ENCODE data around the gene GGA1. TPM values are rescaled to one million over a fixed set of nuclear protein-coding genes. Genes with fewer than 3 reads are reported as not detected.

The GGA1 gene
- total RNA-seq, 2 experiments from 2014 or later: 57.0 to 60.9 TPM

DNA sequence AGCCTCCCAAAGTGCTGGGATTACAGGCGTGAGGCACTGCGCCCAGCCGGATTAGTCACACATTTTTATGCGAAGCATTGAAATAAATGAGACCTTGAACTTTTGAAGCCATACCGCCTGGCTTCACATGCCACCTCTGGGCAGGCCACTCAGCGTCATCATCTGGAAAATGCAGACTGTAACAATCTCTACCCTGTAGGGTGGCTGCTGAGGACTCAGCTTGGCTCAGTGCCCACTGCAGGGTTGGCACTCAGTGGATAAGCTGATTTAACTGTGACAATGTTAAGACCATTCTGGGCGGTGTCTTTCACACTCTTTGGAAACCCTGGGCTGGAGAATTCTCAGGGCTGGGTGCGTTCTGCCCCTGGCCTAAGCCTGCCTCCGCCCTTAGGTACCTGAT, 39.3 kb downstream of the GGA1 start:
- Mint-ChIP-seq H3K4me1 (ENCODE audit: low read depth) (peaks cover 10% of the 10 kb centered on the region), H3K4me3 (no peak overlapping the region), H3K27ac (no peak overlapping the region), H3K27me3 (no peaks in the 10 kb centered on the region), H3K36me3 (ENCODE audit: low read depth) (peaks cover 87% of the 10 kb centered on the region), H3K9me3 (no peaks in the 10 kb centered on the region)
- CTCF ChIA-PET: no interaction called here
- H3K9me3 ChIP-seq (ENCODE audit: control insufficient read depth in 1 of 2, insufficient read depth in 1 of 2, low read length in 2 of 2): no peaks in the 10 kb centered on the region
- no peak for DNase-seq
- intact Hi-C loops (cut with DNase I, micrococcal nuclease): no loop called here
- POLR2A ChIA-PET: interaction anchor here (1.2 kb wide), 1 partner anchor 10 kb away, joined by 3 read pairs; the partner anchor contains the start of gene PDXP
- ATAC-seq (ENCODE audit: poor library complexity): no peak
- no peaks in the 10 kb centered on the region for H3K27me3 ChIP-seq (ENCODE audit: control insufficient read depth in 1 of 2, insufficient read depth in 2 of 2, low read length in 2 of 2)
- no peak overlapping the region for H3K4me3 ChIP-seq (ENCODE audit: low read length)
- peaks cover 93% of the 10 kb centered on the region for H3K36me3 ChIP-seq (ENCODE audit: insufficient read depth, low read length)
- TF ChIP-seq, protein P1, sequence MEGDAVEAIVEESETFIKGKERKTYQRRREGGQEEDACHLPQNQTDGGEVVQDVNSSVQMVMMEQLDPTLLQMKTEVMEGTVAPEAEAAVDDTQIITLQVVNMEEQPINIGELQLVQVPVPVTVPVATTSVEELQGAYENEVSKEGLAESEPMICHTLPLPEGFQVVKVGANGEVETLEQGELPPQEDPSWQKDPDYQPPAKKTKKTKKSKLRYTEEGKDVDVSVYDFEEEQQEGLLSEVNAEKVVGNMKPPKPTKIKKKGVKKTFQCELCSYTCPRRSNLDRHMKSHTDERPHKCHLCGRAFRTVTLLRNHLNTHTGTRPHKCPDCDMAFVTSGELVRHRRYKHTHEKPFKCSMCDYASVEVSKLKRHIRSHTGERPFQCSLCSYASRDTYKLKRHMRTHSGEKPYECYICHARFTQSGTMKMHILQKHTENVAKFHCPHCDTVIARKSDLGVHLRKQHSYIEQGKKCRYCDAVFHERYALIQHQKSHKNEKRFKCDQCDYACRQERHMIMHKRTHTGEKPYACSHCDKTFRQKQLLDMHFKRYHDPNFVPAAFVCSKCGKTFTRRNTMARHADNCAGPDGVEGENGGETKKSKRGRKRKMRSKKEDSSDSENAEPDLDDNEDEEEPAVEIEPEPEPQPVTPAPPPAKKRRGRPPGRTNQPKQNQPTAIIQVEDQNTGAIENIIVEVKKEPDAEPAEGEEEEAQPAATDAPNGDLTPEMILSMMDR (IDR thresholded peaks at IDR 0.05): no peak
- H3K27ac ChIP-seq (ENCODE audit: low read depth in 1 of 2, low read length in 2 of 2): no peak overlapping the region
- peaks cover 29% of the 10 kb centered on the region for H3K4me1 ChIP-seq (ENCODE audit: insufficient read depth, low read length)

GRCh38 chr22:37650463-37651136, 42.0 kb downstream of the GGA1 start:
- no peaks in the 10 kb centered on the region for H3K27me3 ChIP-seq (ENCODE audit: control insufficient read depth in 1 of 2, insufficient read depth in 2 of 2, low read length in 2 of 2)
- H3K4me1 Mint-ChIP-seq (ENCODE audit: low read depth): no peaks in the 10 kb centered on the region
- no peaks in the 10 kb centered on the region for H3K9me3 ChIP-seq (ENCODE audit: control insufficient read depth in 1 of 2, insufficient read depth in 1 of 2, low read length in 2 of 2)
- intact Hi-C loops (cut with DNase I, micrococcal nuclease): no loop called here
- peaks cover 84% of the 10 kb centered on the region for H3K36me3 ChIP-seq (ENCODE audit: insufficient read depth, low read length)
- no peaks in the 10 kb centered on the region for H3K27me3 Mint-ChIP-seq
- ChIA-PET POLR2A (interaction anchor here (2.4 kb wide), 1 partner anchor 8 kb away, joined by 12 read pairs; the partner anchor contains the start of gene PDXP), CTCF (interaction anchor here (1.4 kb wide), 1 partner anchor 31 kb away, joined by 3 read pairs; no protein-coding TSS in a partner anchor)
- H3K4me3 ChIP-seq (ENCODE audit: low read length): no peak overlapping the region
- DNase-seq (no peak), ATAC-seq (ENCODE audit: poor library complexity) (no peak)
- no peak overlapping the region for H3K4me3 Mint-ChIP-seq
- H3K9me3 Mint-ChIP-seq: no peaks in the 10 kb centered on the region
- H3K36me3 Mint-ChIP-seq (ENCODE audit: low read depth): peaks cover 81% of the 10 kb centered on the region
- H3K4me1 ChIP-seq (ENCODE audit: insufficient read depth, low read length): peaks cover 8% of the 10 kb centered on the region
- TF ChIP-seq, protein P1 (IDR thresholded peaks at IDR 0.05): no peak
- H3K27ac ChIP-seq (ENCODE audit: low read depth in 1 of 2, low read length in 2 of 2): no peak overlapping the region
- no peak overlapping the region for H3K27ac Mint-ChIP-seq

- Histone ChIP-seq H3K4me3 (ENCODE audit: low read length) (no peak overlapping the region), H3K36me3 (ENCODE audit: insufficient read depth, low read length) (peaks cover 44% of the 10 kb centered on the region), H3K4me1 (ENCODE audit: insufficient read depth, low read length) (peaks cover 16% of the 10 kb centered on the region), H3K27me3 (ENCODE audit: control insufficient read depth in 1 of 2, insufficient read depth in 2 of 2, low read length in 2 of 2) (no peaks in the 10 kb centered on the region), H3K27ac (ENCODE audit: low read depth in 1 of 2, low read length in 2 of 2) (no peak overlapping the region), H3K9me3 (ENCODE audit: control insufficient read depth in 1 of 2, insufficient read depth in 1 of 2, low read length in 2 of 2) (no peaks in the 10 kb centered on the region)
- Mint-ChIP-seq H3K27ac (no peak overlapping the region), H3K36me3 (ENCODE audit: low read depth) (peaks cover 64% of the 10 kb centered on the region), H3K4me3 (no peak overlapping the region), H3K27me3 (no peaks in the 10 kb centered on the region), H3K9me3 (no peaks in the 10 kb centered on the region), H3K4me1 (ENCODE audit: low read depth) (peaks cover 20% of the 10 kb centered on the region)
- no peak for ATAC-seq (ENCODE audit: poor library complexity)
- intact Hi-C loops (cut with DNase I, micrococcal nuclease): no loop called here
- CTCF ChIA-PET: no interaction called here
- TF ChIP-seq, protein P1 (IDR thresholded peaks at IDR 0.05): no peak
- DNase-seq: no peak
- POLR2A ChIA-PET: interaction anchor here (0.9 to 1.3 kb wide), 3 partner anchors 12 to 21 kb away, joined by 3 read pairs; partner anchors contain the start of gene LGALS1
Measured at GRCh38 chr22:37654563-37655251, 46.1 kb downstream of the GGA1 start.
